GM12891 (cell line): ENCODE data around the gene MAPRE2.

Experiments
- DNase-seq: peaks from one replicate; pipeline ENCODE4 v3.0.0; 2011; ENCODE audit warnings: low spot score; ENCODE audit not compliant: insufficient read length
- FAIRE-seq: peaks from 2 replicates; lab custom pipeline; 2011; peaks lifted over from hg19 to GRCh38; lab: Jason Lieb, UNC
- PAX5 ChIP-seq: IDR thresholded peaks from 2 replicates; pipeline ENCODE4 v1.6.1; 2011; ENCODE audit warnings: low read length, moderate library complexity, mild to moderate bottlenecking; ENCODE audit not compliant: insufficient read depth, severe bottlenecking
- POLR2A ChIP-seq: IDR thresholded peaks from 2 replicates; pipeline ENCODE4 v1.6.1; 2011; ENCODE audit warnings: low read depth, low read length, control low read depth
- POLR2AphosphoS5 ChIP-seq: IDR thresholded peaks from 2 replicates; pipeline ENCODE4 v1.6.1; 2011; ENCODE audit warnings: low read depth, low read length, control low read depth
- POU2F2 ChIP-seq: IDR thresholded peaks from 2 replicates; pipeline ENCODE4 v1.6.1; 2011; ENCODE audit warnings: low read depth, mild to moderate bottlenecking, control low read depth, low read length, moderate library complexity
- SPI1 ChIP-seq: IDR thresholded peaks from 2 replicates; pipeline ENCODE4 v1.6.1; 2011; ENCODE audit warnings: low read depth, low read length, control low read depth
- TAF1 ChIP-seq: IDR thresholded peaks from 2 replicates; pipeline ENCODE4 v1.6.1; 2011; ENCODE audit warnings: low read depth, low read length, control low read depth

Gene MAPRE2

GRCh38 chr18:35186291-35187034 is 145.2 kb downstream of the MAPRE2 start:
- FAIRE-seq (no peak), DNase-seq (no peak)
- TF ChIP-seq POU2F2 (no peak), PAX5 (no peak), POLR2AphosphoS5 (no peak), TAF1 (no peak), POLR2A (no peak), SPI1 (no peak)

GRCh38 chr18:35189510-35189909 is 148.3 kb downstream of the MAPRE2 start:
- TF ChIP-seq POLR2A (no peak), PAX5 (no peak), POLR2AphosphoS5 (no peak), SPI1 (no peak)
- FAIRE-seq (no peak), DNase-seq (no peak)

GRCh38 chr18:35190948-35191697 is 149.9 kb downstream of the MAPRE2 start:
- TF ChIP-seq TAF1 (no peak), POLR2A (no peak), POLR2AphosphoS5 (no peak), PAX5 (no peak), SPI1 (peak; percentile 32; the same call in 1 of the 2 replicates)
- no peak for DNase-seq
- no peak for FAIRE-seq

DNA sequence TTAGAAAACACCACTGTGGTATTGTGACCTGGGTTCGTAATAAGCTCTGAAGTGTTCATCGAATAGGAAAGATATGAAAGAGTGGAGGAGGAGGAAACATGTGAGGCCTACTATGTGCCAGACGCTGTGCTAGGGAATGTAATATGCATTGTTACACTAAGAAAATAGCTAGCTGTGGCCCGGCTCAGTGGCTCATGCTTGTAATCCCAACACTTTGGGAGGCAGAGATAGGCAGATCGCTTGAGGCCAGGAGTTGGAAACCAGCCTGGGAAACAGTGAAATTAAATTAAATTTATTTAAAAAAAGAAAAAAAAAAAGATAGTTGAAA is 150.4 kb downstream of the MAPRE2 start:
- TF ChIP-seq POLR2A (no peak), PAX5 (no peak), SPI1 (no peak), POU2F2 (no peak), TAF1 (no peak), POLR2AphosphoS5 (no peak)
- FAIRE-seq (no peak), DNase-seq (no peak)

GRCh38 chr18:35192415-35192814 is 151.2 kb downstream of the MAPRE2 start:
- no peak for FAIRE-seq
- TF ChIP-seq POLR2A (no peak), SPI1 (no peak), POLR2AphosphoS5 (no peak), PAX5 (no peak), TAF1 (no peak)
- no peak for DNase-seq
